Subcutaneous abdominal adipose tissue (tissue), 5 donors: ENCODE data around the gene NOA1.
"Not testable (repeated sequence)": the region's sequence is repeated elsewhere in the genome, so short reads cannot be mapped to it uniquely, and the experiment has no call there.

Experiments
- H3K27ac ChIP-seq: one replicate; pipeline ENCODE4 v1.7.0; 2013; ENCODE audit warnings: low read depth, mild to moderate bottlenecking, inconsistent platforms, low read length, moderate library complexity
- H3K27me3 ChIP-seq, 5 donors: one replicate each; pipeline ENCODE4 v1.7.0; 2013; ENCODE audit warnings: low read length in 5 of 5, inconsistent platforms in 1 of 5; ENCODE audit not compliant: control insufficient read depth in 5 of 5, insufficient read depth in 4 of 5
- H3K36me3 ChIP-seq, 5 donors: one replicate each; pipeline ENCODE4 v1.7.0; 2013; ENCODE audit warnings: low read length in 5 of 5; ENCODE audit not compliant: control insufficient read depth in 5 of 5, insufficient read depth in 5 of 5
- H3K4me1 ChIP-seq, 5 donors: one replicate each; pipeline ENCODE4 v1.7.0; 2013; ENCODE audit warnings: low read length in 5 of 5, mild to moderate bottlenecking in 3 of 5, moderate library complexity in 1 of 5; ENCODE audit not compliant: control insufficient read depth in 5 of 5, insufficient read depth in 5 of 5
- H3K4me3 ChIP-seq, 5 donors: one replicate each; pipeline ENCODE4 v1.7.0; 2013; ENCODE audit warnings: low read length in 5 of 5, low read depth in 1 of 5
- H3K9ac ChIP-seq, 5 donors: one replicate each; pipeline ENCODE4 v1.7.0; 2013; ENCODE audit warnings: low read length in 5 of 5, mild to moderate bottlenecking in 4 of 5, moderate library complexity in 3 of 5
- H3K9me3 ChIP-seq, 5 donors: one replicate each; pipeline ENCODE4 v1.7.0; 2013; ENCODE audit warnings: low read length in 5 of 5; ENCODE audit not compliant: control insufficient read depth in 5 of 5
- donor health status: healthy.
- donor health status: healthy.
- donor health status: healthy.
- donor health status: healthy.
- donor health status: healthy.

NOA1 gene

GRCh38 chr4:56931924-56932323 is 45.5 kb downstream of the NOA1 start:
- no peak overlapping the region for H3K4me3 ChIP-seq
- no peaks in the 10 kb centered on the region for H3K27me3 ChIP-seq
- peaks cover 0 to 13% (median 0%) of the 10 kb centered on the region in 5 donors for H3K4me1 ChIP-seq
- no peak overlapping the region for H3K27ac ChIP-seq
- H3K9ac ChIP-seq: no peak overlapping the region
- H3K36me3 ChIP-seq: peaks cover 21 to 35% (median 21%) of the 10 kb centered on the region in 5 donors
- H3K9me3 ChIP-seq: no peaks in the 10 kb centered on the region

GRCh38 chr4:56930638-56931037 is 46.8 kb downstream of the NOA1 start:
- Histone ChIP-seq H3K9ac (no peak overlapping the region), H3K27me3 (no peaks in the 10 kb centered on the region), H3K4me1 (peaks cover 0 to 13% (median 0%) of the 10 kb centered on the region in 5 donors), H3K27ac (no peak overlapping the region), H3K9me3 (no peaks in the 10 kb centered on the region), H3K4me3 (no peak overlapping the region), H3K36me3 (peaks cover 20 to 38% (median 21%) of the 10 kb centered on the region in 5 donors)

- Histone ChIP-seq H3K27me3 (no peaks in the 10 kb centered on the region), H3K9ac (no peak overlapping the region), H3K9me3 (no peaks in the 10 kb centered on the region), H3K36me3 (peaks cover 26 to 62% (median 33%) of the 10 kb centered on the region in 5 donors), H3K27ac (no peak overlapping the region), H3K4me1 (peaks cover 0 to 4% (median 0%) of the 10 kb centered on the region in 5 donors), H3K4me3 (no peak overlapping the region)
Measured at GRCh38 chr4:56927196-56927595, 50.2 kb downstream of the NOA1 start.

DNA sequence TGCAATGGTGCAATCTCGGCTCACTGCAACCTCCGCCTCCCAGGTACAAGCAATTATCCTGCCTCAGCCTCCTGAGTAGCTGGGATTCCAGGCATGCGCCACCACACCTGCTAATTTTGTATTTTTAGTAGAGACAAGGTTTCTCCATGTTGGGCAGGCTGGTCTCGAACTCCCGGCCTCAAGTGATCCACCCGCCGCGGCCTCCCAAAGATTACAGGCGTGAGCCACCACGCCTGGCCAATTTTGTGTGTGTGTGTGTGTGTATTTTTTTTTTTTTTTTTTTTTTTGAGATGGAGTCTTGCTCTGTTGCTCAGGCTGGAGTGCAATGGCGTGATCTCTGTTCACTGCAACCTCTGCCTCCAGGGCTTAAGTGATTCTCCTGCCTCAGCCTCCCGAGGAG is 62.4 kb downstream of the NOA1 start:
- not testable (repeated sequence) for H3K27ac ChIP-seq, H3K9ac ChIP-seq, H3K27me3 ChIP-seq, H3K36me3 ChIP-seq, H3K9me3 ChIP-seq, H3K4me3 ChIP-seq
- H3K4me1 ChIP-seq: peaks cover 2 to 51% (median 32%) of the 10 kb centered on the region in 5 donors

DNA sequence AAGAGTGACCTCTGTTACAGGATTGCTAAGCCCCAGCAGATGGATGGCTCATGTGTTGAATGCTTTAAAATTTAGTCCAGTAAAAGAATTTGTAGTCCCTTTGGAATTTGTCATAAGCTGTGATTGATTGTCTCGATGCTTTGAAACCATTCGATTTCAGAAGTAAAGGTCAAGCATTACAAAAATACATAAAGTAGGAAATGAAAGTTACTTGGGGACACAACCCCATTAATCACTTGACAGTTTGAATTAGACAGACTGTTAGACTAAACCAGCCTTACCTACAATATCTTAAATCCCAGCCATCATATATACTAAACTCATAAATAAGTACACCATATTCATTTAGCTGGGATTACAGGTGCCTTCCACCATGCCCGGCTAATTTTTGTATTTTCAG is 63.1 kb downstream of the NOA1 start:
- H3K4me1 ChIP-seq: peaks cover 2 to 58% (median 38%) of the 10 kb centered on the region in 5 donors
- no peak overlapping the region for H3K27ac ChIP-seq
- H3K9ac ChIP-seq: no peak overlapping the region
- no peak overlapping the region for H3K4me3 ChIP-seq
- H3K9me3 ChIP-seq: no peaks in the 10 kb centered on the region
- H3K27me3 ChIP-seq: no peaks in the 10 kb centered on the region
- H3K36me3 ChIP-seq: peaks cover 0 to 4% (median 0%) of the 10 kb centered on the region in 5 donors
